Liver (tissue), 9 donors: ENCODE data around the gene HSF2BP. TPM values are rescaled to one million over a fixed set of nuclear protein-coding genes. Genes with fewer than 3 reads are reported as not detected.

Experiments
- DNase-seq: peaks from one replicate; pipeline ENCODE4 v3.0.0-alpha.2; 2017; ENCODE audit warnings: low spot score
- H3K27ac ChIP-seq, 2 donors: one replicate each; pipeline ENCODE4 v1.7.0; 2013; ENCODE audit warnings: inconsistent platforms in 2 of 2, low read length in 2 of 2, control low read depth in 1 of 2, low read depth in 1 of 2, mild to moderate bottlenecking in 1 of 2
- H3K27me3 ChIP-seq, 4 donors: one replicate each; pipeline versions ENCODE4 v1.6.1 to v1.7.0; 2013; ENCODE audit warnings: low read length in 3 of 4, inconsistent platforms in 1 of 4, mild to moderate bottlenecking in 1 of 4, moderate library complexity in 1 of 4; ENCODE audit not compliant: control insufficient read depth in 4 of 4, insufficient read depth in 4 of 4
- H3K36me3 ChIP-seq, 4 donors: one replicate each; pipeline versions ENCODE4 v1.6.1 to v1.7.0; 2013; ENCODE audit warnings: low read length in 3 of 4, mild to moderate bottlenecking in 3 of 4, low read depth in 1 of 4, moderate library complexity in 1 of 4; ENCODE audit not compliant: control insufficient read depth in 4 of 4, insufficient read depth in 3 of 4
- H3K4me1 ChIP-seq, 4 donors: one replicate each; pipeline versions ENCODE4 v1.6.1 to v1.7.0; 2013; ENCODE audit warnings: low read length in 3 of 4, mild to moderate bottlenecking in 3 of 4, moderate library complexity in 1 of 4; ENCODE audit not compliant: control insufficient read depth in 4 of 4, insufficient read depth in 4 of 4
- H3K4me3 ChIP-seq, 3 donors: one replicate each; pipeline versions ENCODE4 v1.6.1 to v1.7.0; 2013; ENCODE audit warnings: low read length in 3 of 3, control low read depth in 1 of 3, low read depth in 1 of 3, mild to moderate bottlenecking in 1 of 3
- H3K9ac ChIP-seq, 2 donors: one replicate each; pipeline ENCODE4 v1.7.0; 2013; ENCODE audit warnings: low read length in 2 of 2, mild to moderate bottlenecking in 2 of 2, moderate library complexity in 2 of 2, control low read depth in 1 of 2, low read depth in 1 of 2
- H3K9me3 ChIP-seq, 4 donors: one replicate each; pipeline versions ENCODE4 v1.6.1 to v1.7.0; 2013; ENCODE audit warnings: low read length in 3 of 4; ENCODE audit not compliant: control insufficient read depth in 4 of 4
- EGR1 ChIP-seq, 2 donors: IDR thresholded peaks; 2 replicates each; pipeline ENCODE4 v1.6.1; 2016 to 2018; ENCODE audit warnings: antibody characterized with exemption in 2 of 2, low read depth in 2 of 2
- FOXA1 ChIP-seq: IDR thresholded peaks from 2 replicates; pipeline ENCODE4 v1.6.1; 2016; ENCODE audit warnings: antibody characterized with exemption
- FOXA2 ChIP-seq: IDR thresholded peaks from 2 replicates; pipeline ENCODE4 v1.6.1; 2016; ENCODE audit warnings: antibody characterized with exemption
- GABPA ChIP-seq, 2 donors: IDR thresholded peaks in 1 of 2; conservative IDR thresholded peaks in 1 of 2; 2 replicates each; pipeline ENCODE4 v1.6.1; 2016; ENCODE audit warnings: antibody characterized with exemption in 2 of 2, mild to moderate bottlenecking in 1 of 2, moderate library complexity in 1 of 2
- HNF4A ChIP-seq, 2 donors: conservative IDR thresholded peaks; 2 replicates each; pipeline ENCODE4 v1.6.1; 2016; ENCODE audit warnings: antibody characterized with exemption in 2 of 2, mild to moderate bottlenecking in 2 of 2
- HNF4G ChIP-seq: IDR thresholded peaks from 2 replicates; pipeline ENCODE4 v1.6.1; 2016; ENCODE audit warnings: antibody characterized with exemption
- JUND ChIP-seq, 2 donors: IDR thresholded peaks; 2 replicates each; pipeline ENCODE4 v1.6.1; 2016; ENCODE audit warnings: antibody characterized with exemption in 2 of 2
- NR2F2 ChIP-seq: IDR thresholded peaks from 2 replicates; pipeline ENCODE4 v1.6.1; 2016; ENCODE audit warnings: antibody characterized with exemption
- RAD21 ChIP-seq, 2 donors: IDR thresholded peaks; 2 replicates each; pipeline ENCODE4 v1.6.1; 2016; ENCODE audit warnings: antibody characterized with exemption in 2 of 2, mild to moderate bottlenecking in 2 of 2
- RXRA ChIP-seq, 2 donors: IDR thresholded peaks; 2 replicates each; pipeline ENCODE4 v1.6.1; 2017 to 2018; ENCODE audit warnings: antibody characterized with exemption in 2 of 2, mild to moderate bottlenecking in 1 of 2
- SP1 ChIP-seq: IDR thresholded peaks from 2 replicates; pipeline ENCODE4 v1.6.1; 2018; ENCODE audit warnings: antibody characterized with exemption, mild to moderate bottlenecking
- TAF1 ChIP-seq: conservative IDR thresholded peaks from 2 replicates; pipeline ENCODE4 v1.6.1; 2016; ENCODE audit warnings: antibody characterized with exemption, mild to moderate bottlenecking
- YY1 ChIP-seq: IDR thresholded peaks from 2 replicates; pipeline ENCODE4 v1.6.1; 2016; ENCODE audit warnings: antibody characterized with exemption, mild to moderate bottlenecking
- whole genome bisulfite sequencing: extraction: QIAGEN DNeasy Blood & Tissue Kit; methylation state at CpG from one replicate; pipeline ENCODE4 v1.1.7; 2013; 5-methylcytosine and 5-hydroxymethylcytosine counted together
- polyA plus RNA-seq, 2 donors: library from polyadenylated mRNA; stranded (reverse) in 1 of 2; unstranded in 1 of 2; fragments of 200-250 nt in 1 of 2; fragments of >200 nt in 1 of 2; fragmentation: Nextera tagmentation in 1 of 2; extraction: Ambion mirVana in 1 of 2; gene quantifications; one replicate each; pipeline versions ENCODE4 v1.2.1 to v1.2.3, GENCODE V29; 2013 to 2015
- total RNA-seq, 2 donors: library from RNA; depleted of rRNA; stranded (reverse); fragments of >200 nt; gene quantifications; one replicate each; pipeline ENCODE4 v1.2.3, GENCODE V29; 2014
- TF ChIP-seq, protein P1 (sequence below): IDR thresholded peaks from 2 replicates; pipeline ENCODE4 v1.6.1; 2016; ENCODE audit warnings: antibody characterized with exemption
- TF ChIP-seq, protein P2 (sequence below): IDR thresholded peaks from 2 replicates; pipeline ENCODE4 v1.6.1; 2016; ENCODE audit warnings: antibody characterized with exemption, mild to moderate bottlenecking
- TF ChIP-seq, protein P3 (sequence below): IDR thresholded peaks from 2 replicates; pipeline ENCODE4 v1.6.1; 2016; ENCODE audit warnings: antibody characterized with exemption
- TF ChIP-seq, protein P4 (sequence below): IDR thresholded peaks from 2 replicates; pipeline ENCODE4 v1.6.1; 2016; ENCODE audit warnings: antibody characterized with exemption
- TF ChIP-seq, protein P5 (sequence below): fragments of 150-350 bp; IDR thresholded peaks from 2 replicates; pipeline ENCODE4 v1.5.1; 2017; ENCODE audit warnings: improper control_type of control experiment, low read depth, low read length; ENCODE audit not compliant: missing input control
- donor health status: healthy.
- donor health status: healthy.
- donor health status: healthy.
- donor health status: healthy.
- donor health status: healthy.

Gene HSF2BP
- total and polyA plus RNA-seq, 4 donors: 0.14 to 0.33 (median 0.16) TPM; not detected in 1

DNA sequence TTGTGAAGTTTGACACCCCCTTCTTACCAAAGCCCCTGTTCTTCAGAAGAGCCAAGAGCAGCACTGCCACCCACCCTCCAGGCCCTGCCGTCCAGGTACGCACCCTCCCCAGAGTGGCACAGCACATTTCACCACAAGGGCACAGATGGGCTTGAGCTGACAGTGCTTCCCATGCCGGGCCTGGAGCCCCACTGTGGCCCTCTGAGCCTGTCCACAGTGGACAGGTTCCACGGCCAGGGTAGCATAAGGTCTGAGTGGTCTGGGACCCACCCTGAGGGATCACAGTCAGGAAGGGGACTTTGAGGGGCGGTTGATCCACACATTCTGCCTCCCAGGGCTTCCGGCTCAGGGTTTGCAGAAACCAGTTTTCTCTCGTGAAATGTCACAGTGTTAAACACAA, 31.1 kb upstream of the HSF2BP start (continued):
- no peak for TF ChIP-seq FOXA1
- TF ChIP-seq TAF1: no peak
- TF ChIP-seq RAD21 (IDR thresholded peaks at IDR 0.05): no peak
- TF ChIP-seq, protein P1, sequence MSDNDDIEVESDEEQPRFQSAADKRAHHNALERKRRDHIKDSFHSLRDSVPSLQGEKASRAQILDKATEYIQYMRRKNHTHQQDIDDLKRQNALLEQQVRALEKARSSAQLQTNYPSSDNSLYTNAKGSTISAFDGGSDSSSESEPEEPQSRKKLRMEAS: no peak
- TF ChIP-seq NR2F2: no peak
- no peak for TF ChIP-seq EGR1 (IDR thresholded peaks at IDR 0.05; ENCODE audit: low read depth in 2 of 2)
- TF ChIP-seq HNF4A (conservative IDR thresholded peaks at IDR 0.05): no peak
- no peak for TF ChIP-seq GABPA (IDR thresholded peaks at IDR 0.05 in 1 of 2, conservative IDR thresholded peaks at IDR 0.05 in 1 of 2)

DNA sequence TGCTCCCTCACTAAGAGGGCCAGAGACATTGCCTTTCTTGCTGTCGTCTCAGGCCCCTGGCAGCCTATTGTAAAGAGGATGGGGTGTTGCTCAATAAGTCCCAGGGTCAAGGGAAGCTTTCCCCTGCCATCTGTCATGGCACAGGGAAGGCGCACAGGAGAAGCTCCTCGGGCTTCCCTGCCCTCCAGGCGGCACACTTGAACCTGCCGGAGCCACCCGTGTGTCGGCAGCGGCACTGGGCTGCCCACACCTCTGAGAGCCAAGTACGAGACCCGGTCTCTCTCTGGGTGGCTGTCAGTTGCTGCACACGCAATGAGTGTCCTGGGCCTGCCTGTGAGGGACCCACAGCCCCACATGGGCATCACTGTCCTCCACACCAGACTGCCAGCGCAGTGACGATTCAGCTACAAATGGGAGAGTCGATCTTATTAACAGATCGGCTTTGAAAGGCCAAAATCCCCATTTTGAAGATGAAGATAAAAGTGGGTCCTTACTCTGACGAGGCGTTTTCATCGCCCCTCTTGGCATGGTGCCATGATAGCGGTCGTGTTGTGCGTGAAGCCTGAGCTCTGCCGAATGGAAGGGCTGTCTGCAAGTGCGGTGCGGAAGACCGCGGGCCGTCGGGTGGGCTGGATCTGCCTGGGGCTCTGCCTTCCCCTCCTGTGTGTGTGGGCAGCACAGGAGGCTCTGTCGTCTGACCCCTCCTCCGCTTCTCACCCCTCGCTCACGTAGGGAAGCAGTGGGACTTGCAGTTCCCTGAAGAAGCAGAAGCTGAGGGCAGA, 30.5 kb upstream of the HSF2BP start:
- H3K4me3 ChIP-seq: no peak overlapping the region
- H3K36me3 ChIP-seq: peaks cover 22 to 89% (median 36%) of the 10 kb centered on the region in 4 donors
- WGBS: 95% methylated on average over 32 of the region's 32 CpGs
- H3K9me3 ChIP-seq: no peaks in the 10 kb centered on the region
- H3K4me1 ChIP-seq: no peaks in the 10 kb centered on the region
- TF ChIP-seq, protein P2, sequence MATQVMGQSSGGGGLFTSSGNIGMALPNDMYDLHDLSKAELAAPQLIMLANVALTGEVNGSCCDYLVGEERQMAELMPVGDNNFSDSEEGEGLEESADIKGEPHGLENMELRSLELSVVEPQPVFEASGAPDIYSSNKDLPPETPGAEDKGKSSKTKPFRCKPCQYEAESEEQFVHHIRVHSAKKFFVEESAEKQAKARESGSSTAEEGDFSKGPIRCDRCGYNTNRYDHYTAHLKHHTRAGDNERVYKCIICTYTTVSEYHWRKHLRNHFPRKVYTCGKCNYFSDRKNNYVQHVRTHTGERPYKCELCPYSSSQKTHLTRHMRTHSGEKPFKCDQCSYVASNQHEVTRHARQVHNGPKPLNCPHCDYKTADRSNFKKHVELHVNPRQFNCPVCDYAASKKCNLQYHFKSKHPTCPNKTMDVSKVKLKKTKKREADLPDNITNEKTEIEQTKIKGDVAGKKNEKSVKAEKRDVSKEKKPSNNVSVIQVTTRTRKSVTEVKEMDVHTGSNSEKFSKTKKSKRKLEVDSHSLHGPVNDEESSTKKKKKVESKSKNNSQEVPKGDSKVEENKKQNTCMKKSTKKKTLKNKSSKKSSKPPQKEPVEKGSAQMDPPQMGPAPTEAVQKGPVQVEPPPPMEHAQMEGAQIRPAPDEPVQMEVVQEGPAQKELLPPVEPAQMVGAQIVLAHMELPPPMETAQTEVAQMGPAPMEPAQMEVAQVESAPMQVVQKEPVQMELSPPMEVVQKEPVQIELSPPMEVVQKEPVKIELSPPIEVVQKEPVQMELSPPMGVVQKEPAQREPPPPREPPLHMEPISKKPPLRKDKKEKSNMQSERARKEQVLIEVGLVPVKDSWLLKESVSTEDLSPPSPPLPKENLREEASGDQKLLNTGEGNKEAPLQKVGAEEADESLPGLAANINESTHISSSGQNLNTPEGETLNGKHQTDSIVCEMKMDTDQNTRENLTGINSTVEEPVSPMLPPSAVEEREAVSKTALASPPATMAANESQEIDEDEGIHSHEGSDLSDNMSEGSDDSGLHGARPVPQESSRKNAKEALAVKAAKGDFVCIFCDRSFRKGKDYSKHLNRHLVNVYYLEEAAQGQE: no peak
- TF ChIP-seq TAF1 (no peak), EGR1 (IDR thresholded peaks at IDR 0.05; ENCODE audit: low read depth in 2 of 2) (no peak), FOXA2 (no peak), GABPA (IDR thresholded peaks at IDR 0.05 in 1 of 2, conservative IDR thresholded peaks at IDR 0.05 in 1 of 2) (no peak), RXRA (IDR thresholded peaks at IDR 0.05) (no peak), HNF4G (no peak), RAD21 (IDR thresholded peaks at IDR 0.05) (no peak), JUND (IDR thresholded peaks at IDR 0.05) (no peak), NR2F2 (no peak), HNF4A (conservative IDR thresholded peaks at IDR 0.05) (no peak), FOXA1 (no peak), SP1 (no peak), YY1 (no peak)
- TF ChIP-seq, protein P1: no peak
- TF ChIP-seq, protein P3, sequence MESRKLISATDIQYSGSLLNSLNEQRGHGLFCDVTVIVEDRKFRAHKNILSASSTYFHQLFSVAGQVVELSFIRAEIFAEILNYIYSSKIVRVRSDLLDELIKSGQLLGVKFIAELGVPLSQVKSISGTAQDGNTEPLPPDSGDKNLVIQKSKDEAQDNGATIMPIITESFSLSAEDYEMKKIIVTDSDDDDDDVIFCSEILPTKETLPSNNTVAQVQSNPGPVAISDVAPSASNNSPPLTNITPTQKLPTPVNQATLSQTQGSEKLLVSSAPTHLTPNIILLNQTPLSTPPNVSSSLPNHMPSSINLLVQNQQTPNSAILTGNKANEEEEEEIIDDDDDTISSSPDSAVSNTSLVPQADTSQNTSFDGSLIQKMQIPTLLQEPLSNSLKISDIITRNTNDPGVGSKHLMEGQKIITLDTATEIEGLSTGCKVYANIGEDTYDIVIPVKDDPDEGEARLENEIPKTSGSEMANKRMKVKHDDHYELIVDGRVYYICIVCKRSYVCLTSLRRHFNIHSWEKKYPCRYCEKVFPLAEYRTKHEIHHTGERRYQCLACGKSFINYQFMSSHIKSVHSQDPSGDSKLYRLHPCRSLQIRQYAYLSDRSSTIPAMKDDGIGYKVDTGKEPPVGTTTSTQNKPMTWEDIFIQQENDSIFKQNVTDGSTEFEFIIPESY: no peak
- TF ChIP-seq, protein P4, sequence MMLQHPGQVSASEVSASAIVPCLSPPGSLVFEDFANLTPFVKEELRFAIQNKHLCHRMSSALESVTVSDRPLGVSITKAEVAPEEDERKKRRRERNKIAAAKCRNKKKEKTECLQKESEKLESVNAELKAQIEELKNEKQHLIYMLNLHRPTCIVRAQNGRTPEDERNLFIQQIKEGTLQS: no peak
- TF ChIP-seq, protein P5, sequence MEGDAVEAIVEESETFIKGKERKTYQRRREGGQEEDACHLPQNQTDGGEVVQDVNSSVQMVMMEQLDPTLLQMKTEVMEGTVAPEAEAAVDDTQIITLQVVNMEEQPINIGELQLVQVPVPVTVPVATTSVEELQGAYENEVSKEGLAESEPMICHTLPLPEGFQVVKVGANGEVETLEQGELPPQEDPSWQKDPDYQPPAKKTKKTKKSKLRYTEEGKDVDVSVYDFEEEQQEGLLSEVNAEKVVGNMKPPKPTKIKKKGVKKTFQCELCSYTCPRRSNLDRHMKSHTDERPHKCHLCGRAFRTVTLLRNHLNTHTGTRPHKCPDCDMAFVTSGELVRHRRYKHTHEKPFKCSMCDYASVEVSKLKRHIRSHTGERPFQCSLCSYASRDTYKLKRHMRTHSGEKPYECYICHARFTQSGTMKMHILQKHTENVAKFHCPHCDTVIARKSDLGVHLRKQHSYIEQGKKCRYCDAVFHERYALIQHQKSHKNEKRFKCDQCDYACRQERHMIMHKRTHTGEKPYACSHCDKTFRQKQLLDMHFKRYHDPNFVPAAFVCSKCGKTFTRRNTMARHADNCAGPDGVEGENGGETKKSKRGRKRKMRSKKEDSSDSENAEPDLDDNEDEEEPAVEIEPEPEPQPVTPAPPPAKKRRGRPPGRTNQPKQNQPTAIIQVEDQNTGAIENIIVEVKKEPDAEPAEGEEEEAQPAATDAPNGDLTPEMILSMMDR: no peak
- H3K9ac ChIP-seq: no peak overlapping the region
- H3K27me3 ChIP-seq: no peaks in the 10 kb centered on the region
- no peak overlapping the region for H3K27ac ChIP-seq
- DNase-seq: no peak
